ENCODE measurements around the gene TBC1D21.

Gene TBC1D21

GRCh38 chr15:73930790-73931281, 57.5 kb downstream of the TBC1D21 start:
- no peak for DNase-seq

- DNase-seq: no peak
Observed at GRCh38 chr15:73931441-73931840, 58.1 kb downstream of the TBC1D21 start.

GRCh38 chr15:73932381-73933191, 59.2 kb downstream of the TBC1D21 start:
- DNase-seq: no peak

GRCh38 chr15:73934281-73934680, 60.9 kb downstream of the TBC1D21 start:
- no peak for DNase-seq

GRCh38 chr15:73935547-73935946, 62.2 kb downstream of the TBC1D21 start:
- peak; percentile 13 for DNase-seq

GRCh38 chr15:73936181-73936580, 62.8 kb downstream of the TBC1D21 start:
- DNase-seq: no peak

- peak; percentile 8 for DNase-seq
Observed at GRCh38 chr15:73936588-73937290, 63.4 kb downstream of the TBC1D21 start.

- DNase-seq: no peak
Observed at GRCh38 chr15:73937296-73937695, 63.9 kb downstream of the TBC1D21 start.

- no peak for DNase-seq
Observed at GRCh38 chr15:73937726-73938125, 64.4 kb downstream of the TBC1D21 start.

GRCh38 chr15:73938516-73938915, 65.2 kb downstream of the TBC1D21 start:
- peak; percentile 10 for DNase-seq
